ENCODE data around the gene ANKS1B.
"Not testable (repeated sequence)": the region's sequence is repeated elsewhere in the genome, so short reads cannot be mapped to it uniquely, and the experiment has no call there.

Gene ANKS1B

GRCh38 chr12:98985156-98985555 is 999.6 kb downstream of the ANKS1B start:
- no peak for DNase-seq

DNA sequence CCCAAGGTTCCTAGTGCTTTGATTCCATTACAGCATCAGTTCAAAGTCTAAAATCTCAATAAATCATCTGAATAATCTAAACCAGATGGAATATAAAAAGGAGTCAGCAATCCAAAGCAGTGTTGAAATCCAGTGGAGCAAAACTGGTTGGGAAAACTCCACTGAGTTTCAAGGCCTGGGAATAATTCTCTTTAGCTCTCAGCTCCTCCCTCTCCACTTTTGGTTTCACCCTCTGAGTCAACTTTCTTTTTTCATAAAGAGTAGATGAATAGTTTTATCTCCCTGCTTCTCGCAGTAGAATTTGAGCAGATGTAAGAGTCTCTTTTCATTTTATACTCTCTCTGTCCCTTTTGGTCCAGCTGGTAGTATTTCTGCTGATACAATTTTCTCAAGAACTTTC is 1001.1 kb downstream of the ANKS1B start:
- no peak for DNase-seq

DNA sequence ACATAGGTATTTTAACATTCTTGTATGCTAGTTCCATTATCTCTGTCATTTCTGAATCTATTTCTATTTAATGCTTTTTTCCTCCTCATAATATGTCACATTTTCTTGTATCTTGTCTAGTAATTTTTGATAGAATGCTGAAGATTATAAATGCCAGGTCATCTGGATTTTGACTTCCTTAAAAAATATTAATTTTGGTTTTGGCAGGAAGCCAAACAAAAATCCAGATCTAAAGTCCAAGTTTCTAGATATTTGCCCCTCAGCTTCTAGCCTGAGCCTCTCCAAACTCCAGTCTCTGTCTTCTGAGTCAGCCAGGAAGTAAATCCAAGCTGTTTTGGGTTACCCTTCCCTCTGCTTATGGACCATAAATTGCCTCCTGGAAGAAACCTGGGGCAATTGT is 1004.2 kb downstream of the ANKS1B start:
- no peak for DNase-seq

DNA sequence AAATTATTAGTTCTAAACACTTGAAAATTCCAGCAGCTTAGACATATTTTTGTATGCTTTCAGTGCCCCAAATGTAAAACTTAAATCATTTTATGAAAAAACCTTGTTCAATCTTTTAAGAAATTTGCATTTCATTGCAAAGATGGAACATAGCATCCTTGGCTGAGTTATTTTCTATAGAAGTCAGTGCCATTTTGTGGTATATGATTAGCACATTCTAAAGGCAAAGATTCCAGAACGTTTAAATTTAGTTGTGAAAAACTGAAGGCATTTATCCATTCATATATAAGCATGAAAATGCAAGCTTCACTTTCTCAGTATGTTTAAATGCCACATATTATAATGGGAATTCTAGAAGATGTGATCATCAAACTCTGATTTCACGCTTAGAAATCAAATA is 1007.5 kb downstream of the ANKS1B start:
- no peak for DNase-seq

- DNase-seq = no peak
These were observed 1009.9 kb downstream of the ANKS1B start for GRCh38 chr12:98974767-98975381.

DNA sequence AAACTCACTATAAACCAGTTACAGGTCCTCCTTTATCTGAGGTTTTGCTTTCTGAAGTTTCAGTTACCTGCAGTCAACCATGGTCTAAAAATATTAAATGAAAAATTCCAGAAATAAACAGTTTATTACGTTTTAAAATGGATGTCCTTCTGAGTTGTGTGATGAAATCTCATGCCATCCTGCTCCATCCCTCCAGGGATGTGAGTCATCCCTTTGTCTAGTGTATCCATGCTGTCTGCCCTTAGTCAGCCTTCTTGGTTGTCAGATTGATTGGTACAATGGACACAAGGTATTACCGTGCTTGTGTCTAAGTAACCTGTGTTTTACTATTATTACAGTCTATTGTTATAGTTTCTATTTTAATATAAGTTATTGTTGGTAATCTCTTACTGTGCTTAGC is 1011.3 kb downstream of the ANKS1B start:
- no peak for DNase-seq

GRCh38 chr12:98970950-98971349 is 1013.8 kb downstream of the ANKS1B start:
- no peak for DNase-seq

DNA sequence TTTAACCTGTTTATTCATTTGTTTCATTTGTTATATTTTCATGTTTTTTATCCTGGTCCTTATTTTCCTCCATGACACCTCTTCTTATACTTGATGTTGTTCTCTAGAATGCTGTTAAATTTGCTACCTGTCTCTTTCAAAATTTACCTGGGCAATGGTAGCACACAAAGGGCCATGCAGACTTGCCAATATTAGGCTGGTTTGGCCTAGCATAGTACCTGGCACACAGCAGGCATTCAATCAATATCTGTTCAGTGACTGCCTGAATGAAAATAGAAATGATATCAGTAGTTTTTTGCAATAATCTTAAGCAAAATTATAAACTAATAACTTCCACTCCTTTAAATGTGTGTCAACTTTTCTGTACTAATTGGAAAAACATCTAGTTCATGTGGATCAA is 1014.5 kb downstream of the ANKS1B start:
- DNase-seq = no peak

- DNase-seq = no peak
These were observed 1015.8 kb downstream of the ANKS1B start for GRCh38 chr12:98968896-98969295.

GRCh38 chr12:98957135-98957534 is 1027.6 kb downstream of the ANKS1B start:
- DNase-seq = not testable (repeated sequence)

DNA sequence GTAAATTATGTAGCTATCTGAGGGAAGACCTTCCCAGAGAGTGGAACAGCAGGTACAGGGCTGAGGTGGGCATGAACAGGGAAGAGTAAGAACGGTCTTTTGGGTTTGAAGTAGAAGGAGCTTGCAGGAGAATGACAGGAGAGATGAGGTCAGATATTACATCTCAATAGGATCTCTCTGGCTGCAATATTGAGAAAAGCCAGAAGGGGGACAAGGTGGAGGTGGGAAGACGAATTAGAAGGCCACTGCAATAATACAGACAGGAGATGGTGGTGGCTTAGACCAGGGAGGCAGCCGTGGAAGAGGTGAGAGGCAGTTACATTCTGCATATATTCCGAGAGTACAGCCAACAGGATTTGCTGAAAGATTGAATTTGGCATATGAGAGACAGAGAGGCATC is 1029.5 kb downstream of the ANKS1B start:
- DNase-seq = no peak

GRCh38 chr12:98954506-98954905 is 1030.2 kb downstream of the ANKS1B start:
- no peak for DNase-seq

DNA sequence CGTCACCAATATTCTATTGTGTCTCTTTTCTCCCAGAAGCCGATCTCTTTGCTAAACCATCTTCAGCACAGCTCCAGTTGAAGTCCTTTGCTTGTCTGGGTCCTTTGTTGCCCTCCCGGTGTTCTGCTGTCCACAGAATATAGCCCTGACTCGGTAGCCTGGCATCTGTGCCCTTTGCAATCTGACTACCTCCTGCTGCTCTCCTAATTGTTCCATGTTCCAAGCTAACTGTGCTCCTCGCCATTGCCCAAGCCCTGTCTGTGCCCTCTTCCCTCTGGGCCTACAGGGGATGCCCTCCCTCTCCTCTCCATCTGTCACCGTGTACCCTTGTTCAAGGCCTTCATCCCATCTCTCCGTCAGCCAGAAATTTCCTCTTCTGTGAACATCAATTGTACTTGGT is 1033.3 kb downstream of the ANKS1B start:
- no peak for DNase-seq

- no peak for DNase-seq
These were observed 1036.3 kb downstream of the ANKS1B start for GRCh38 chr12:98948343-98948949.

DNA sequence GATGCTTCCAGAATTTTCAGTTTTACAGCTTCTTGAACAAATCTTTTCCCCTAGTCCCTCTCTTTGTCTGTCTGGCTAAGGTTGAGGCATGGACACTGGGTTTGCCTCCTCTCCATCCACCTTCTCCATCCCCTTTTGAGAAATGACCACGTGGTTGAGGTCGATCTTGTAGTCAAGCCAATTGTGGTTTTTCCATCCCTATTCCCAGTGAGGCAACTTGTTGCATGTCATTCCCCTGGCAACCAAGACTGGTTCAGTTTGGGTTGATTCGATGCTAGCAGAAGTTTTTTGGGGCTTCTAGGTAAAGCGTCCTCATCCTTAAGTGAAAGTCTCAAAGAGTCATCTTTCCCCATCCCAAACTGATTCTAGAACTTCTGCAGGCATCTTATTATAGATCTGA is 1038.9 kb downstream of the ANKS1B start:
- no peak for DNase-seq

GRCh38 chr12:98939926-98940325 is 1044.8 kb downstream of the ANKS1B start:
- no peak for DNase-seq

GRCh38 chr12:98939350-98939749 is 1045.4 kb downstream of the ANKS1B start:
- DNase-seq = no peak

GRCh38 chr12:98935847-98936246 is 1048.9 kb downstream of the ANKS1B start:
- DNase-seq = no peak

GRCh38 chr12:98922871-98923270 is 1061.9 kb downstream of the ANKS1B start:
- no peak for DNase-seq

DNA sequence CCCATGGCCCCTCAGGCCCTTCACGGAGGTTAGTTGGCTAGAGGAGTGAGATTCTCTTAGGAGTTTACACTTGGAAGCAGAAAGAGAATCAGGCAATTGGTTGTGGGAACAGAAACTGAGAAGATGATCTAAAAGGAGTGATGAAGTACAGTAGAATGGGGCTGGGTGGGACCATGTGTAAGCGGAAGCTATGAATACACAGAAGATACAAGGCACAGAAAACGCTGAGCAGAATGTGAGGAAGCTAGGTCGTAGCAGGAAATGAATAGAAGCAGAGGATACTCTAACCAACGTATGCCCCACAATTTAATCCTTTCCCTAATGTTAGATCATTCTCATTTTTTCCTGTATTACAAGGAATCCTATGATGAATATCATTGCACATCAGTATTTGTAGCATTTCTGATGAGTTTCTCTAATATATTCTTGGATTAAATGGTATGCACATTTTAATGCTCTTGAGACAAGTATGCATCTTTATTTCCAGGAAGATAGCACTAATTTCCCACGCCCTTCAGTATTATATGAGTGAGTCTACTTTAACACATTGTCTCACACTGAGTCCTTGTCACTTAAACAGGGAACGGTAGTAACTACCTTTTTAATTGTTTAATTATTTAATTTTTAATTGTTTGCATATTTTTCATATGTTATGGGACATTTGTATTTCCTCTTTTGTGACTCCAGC is 1066.4 kb downstream of the ANKS1B start:
- DNase-seq = no peak

GRCh38 chr12:98916106-98916505 is 1068.6 kb downstream of the ANKS1B start:
- DNase-seq = no peak

DNA sequence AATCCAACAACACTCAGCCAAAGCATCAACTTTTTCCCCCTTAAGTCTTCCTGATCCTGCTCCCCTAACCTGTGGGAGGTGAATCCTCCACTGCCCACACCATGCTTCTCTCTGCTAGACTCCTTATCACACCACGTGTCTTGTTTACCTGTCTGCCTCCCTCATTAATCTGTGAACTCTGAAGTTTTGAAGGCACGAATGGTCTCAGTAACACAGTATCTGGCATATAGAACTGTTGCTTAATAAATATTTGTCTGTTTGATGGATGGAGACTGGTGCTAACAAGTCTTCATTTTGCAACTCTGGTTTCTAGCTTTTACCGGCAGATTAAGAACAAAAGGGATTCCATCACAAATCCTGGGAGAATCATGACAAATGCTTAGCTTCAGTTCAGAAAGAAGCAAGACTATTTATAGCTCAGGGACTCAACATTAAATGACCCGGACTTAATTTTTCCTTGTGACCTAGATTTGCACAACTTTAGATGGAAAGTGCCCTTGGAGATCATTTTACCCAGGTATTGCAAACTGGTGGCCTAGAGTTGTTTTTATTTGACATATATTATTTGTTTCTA is 1072.2 kb downstream of the ANKS1B start:
- DNase-seq = no peak

DNA sequence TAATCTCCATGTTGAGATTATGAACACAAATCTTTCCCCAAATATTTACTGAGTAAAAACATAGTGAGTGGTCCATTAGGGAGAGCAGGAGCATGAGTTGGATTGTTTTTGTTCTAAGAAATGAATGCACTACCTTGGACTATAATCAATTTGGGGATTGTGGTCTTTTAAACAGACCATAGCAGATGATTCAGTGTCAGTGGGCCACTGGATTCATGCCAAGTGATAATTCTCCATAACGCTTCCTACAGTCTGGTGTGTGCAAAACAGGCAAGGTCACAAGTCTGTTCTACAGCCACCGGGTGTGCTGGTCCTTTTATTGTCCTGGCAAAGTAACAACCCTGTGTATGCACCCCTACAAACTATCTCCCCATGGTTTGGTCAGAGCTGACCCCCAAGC is 1073.3 kb downstream of the ANKS1B start:
- DNase-seq = no peak

- DNase-seq = no peak
These were observed 1075.0 kb downstream of the ANKS1B start for GRCh38 chr12:98909746-98910145.
